Smooth muscle cell (in vitro differentiated cells): ENCODE data around the gene JMJD1C. TPM values are rescaled to one million over a fixed set of nuclear protein-coding genes. Genes with fewer than 3 reads are reported as not detected.

Source experiments
- DNase-seq: peaks from one replicate; lab custom pipeline; 2025; ENCODE audit not compliant: unreplicated experiment; lab: John Stamatoyannopoulos, UW
- H2AFZ ChIP-seq: fragments of 200-600 bp; sonication (generic); 2 replicates; pipeline ENCODE4 v1.6.0; 2016; ENCODE audit warnings: antibody characterized with exemption, low read depth, mild to moderate bottlenecking
- H3F3A ChIP-seq: fragments of 200-600 bp; sonication (generic); 2 replicates; pipeline ENCODE4 v1.6.0; 2017; ENCODE audit warnings: antibody characterized with exemption, low read depth
- H3K27ac ChIP-seq: fragments of 200-600 bp; sonication (generic); 2 replicates; pipeline ENCODE4 v1.5.1; 2016; ENCODE audit warnings: low read depth, mild to moderate bottlenecking
- H3K27me3 ChIP-seq: fragments of 200-600 bp; sonication (generic); 2 replicates; pipeline ENCODE4 v1.6.1; 2016; ENCODE audit warnings: low read depth, mild to moderate bottlenecking
- H3K36me3 ChIP-seq: fragments of 200-600 bp; sonication (generic); 2 replicates; pipeline ENCODE4 v1.5.1; 2016; ENCODE audit warnings: low read depth
- H3K4me1 ChIP-seq: fragments of 200-600 bp; sonication (generic); 2 replicates; pipeline ENCODE4 v1.5.1; 2016; ENCODE audit warnings: low read depth
- H3K4me2 ChIP-seq: fragments of 200-600 bp; sonication (generic); 2 replicates; pipeline ENCODE4 v1.6.0; 2016; ENCODE audit warnings: mild to moderate bottlenecking
- H3K4me3 ChIP-seq: fragments of 200-600 bp; sonication (generic); 2 replicates; pipeline ENCODE4 v1.5.1; 2016; ENCODE audit warnings: mild to moderate bottlenecking
- H3K79me2 ChIP-seq: fragments of 200-600 bp; sonication (generic); 2 replicates; pipeline ENCODE4 v1.6.0; 2016; ENCODE audit warnings: low read depth, mild to moderate bottlenecking
- H3K9ac ChIP-seq: fragments of 200-600 bp; sonication (generic); 2 replicates; pipeline ENCODE4 v1.6.0; 2016; ENCODE audit warnings: low read depth
- H3K9me3 ChIP-seq: fragments of 200-600 bp; sonication (generic); replicated peaks from 2 replicates; pipeline ENCODE4 v1.5.1; 2016; ENCODE audit warnings: low read depth
- H4K20me1 ChIP-seq: fragments of 200-600 bp; sonication (generic); 2 replicates; pipeline ENCODE4 v1.6.0; 2016; ENCODE audit warnings: low read depth
- WGBS: methylation state at CpG from one replicate; pipeline ENCODE4 v1.1.7; 2016; ENCODE audit warnings: low lambda C conversion rate; 5-methylcytosine and 5-hydroxymethylcytosine counted together
- polyA plus RNA-seq: library from polyadenylated mRNA; unstranded; fragments of >200 nt; fragmentation: Nextera tagmentation; extraction: Ambion mirVana; gene quantifications from 2 replicates; pipeline ENCODE4 v1.2.1, GENCODE V29; 2016
- total RNA-seq: library from RNA; depleted of rRNA; stranded (reverse); fragments of >200 nt; gene quantifications from 2 replicates; pipeline ENCODE4 v1.2.3, GENCODE V29; 2014
- TF ChIP-seq, protein P1 (sequence below): fragments of 200-600 bp; sonication (generic); IDR thresholded peaks from 2 replicates; pipeline ENCODE4 v1.5.1; 2017; ENCODE audit warnings: borderline replicate concordance, mild to moderate bottlenecking, antibody characterized with exemption; ENCODE audit not compliant: insufficient read depth, poor library complexity, severe bottlenecking

Gene JMJD1C
- total and polyA plus RNA-seq, 2 experiments from 2014 or later: 28.5 to 132 TPM

DNA sequence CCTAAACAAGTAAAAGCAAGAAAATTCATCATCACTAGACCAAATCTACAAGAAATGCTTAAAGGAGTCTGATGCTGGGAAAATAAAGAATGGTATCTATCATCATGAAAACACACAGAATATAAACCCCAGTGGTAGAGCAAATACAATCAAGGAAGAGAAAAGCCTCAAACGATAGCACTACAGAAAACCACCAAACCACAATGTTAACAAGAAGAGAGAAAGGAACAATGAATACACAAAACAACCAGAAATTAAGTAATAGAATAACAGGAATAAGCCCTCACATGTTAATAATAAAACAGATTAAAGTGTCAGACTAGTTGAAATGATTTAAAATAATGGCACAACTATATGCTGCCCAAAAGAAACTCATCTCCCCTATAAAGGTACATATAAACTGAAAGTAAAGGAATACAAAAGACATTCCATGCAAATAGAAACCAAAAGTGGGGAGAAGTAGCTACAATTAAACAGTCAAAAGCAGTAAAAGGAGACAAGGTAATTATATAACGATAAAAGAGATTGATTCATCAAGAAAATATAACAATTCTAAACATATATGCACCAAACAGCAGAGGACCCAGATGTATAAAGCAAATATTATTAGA lies 77.3 kb downstream of the JMJD1C start:
- no peak overlapping the region for H3K4me2 ChIP-seq
- H3K79me2 ChIP-seq: peaks cover 99% of the 10 kb centered on the region
- WGBS: 69% methylated on average over 2 of the region's 2 CpGs
- no peaks in the 10 kb centered on the region for H3K27me3 ChIP-seq
- H3K36me3 ChIP-seq: no peaks in the 10 kb centered on the region
- H4K20me1 ChIP-seq: peaks cover 68% of the 10 kb centered on the region
- no peak overlapping the region for H3K4me3 ChIP-seq
- no peaks in the 10 kb centered on the region for H3K4me1 ChIP-seq
- no peak overlapping the region for H2AFZ ChIP-seq
- H3K9me3 ChIP-seq: no peaks in the 10 kb centered on the region
- H3F3A ChIP-seq: no peaks in the 10 kb centered on the region
- TF ChIP-seq, protein P1, sequence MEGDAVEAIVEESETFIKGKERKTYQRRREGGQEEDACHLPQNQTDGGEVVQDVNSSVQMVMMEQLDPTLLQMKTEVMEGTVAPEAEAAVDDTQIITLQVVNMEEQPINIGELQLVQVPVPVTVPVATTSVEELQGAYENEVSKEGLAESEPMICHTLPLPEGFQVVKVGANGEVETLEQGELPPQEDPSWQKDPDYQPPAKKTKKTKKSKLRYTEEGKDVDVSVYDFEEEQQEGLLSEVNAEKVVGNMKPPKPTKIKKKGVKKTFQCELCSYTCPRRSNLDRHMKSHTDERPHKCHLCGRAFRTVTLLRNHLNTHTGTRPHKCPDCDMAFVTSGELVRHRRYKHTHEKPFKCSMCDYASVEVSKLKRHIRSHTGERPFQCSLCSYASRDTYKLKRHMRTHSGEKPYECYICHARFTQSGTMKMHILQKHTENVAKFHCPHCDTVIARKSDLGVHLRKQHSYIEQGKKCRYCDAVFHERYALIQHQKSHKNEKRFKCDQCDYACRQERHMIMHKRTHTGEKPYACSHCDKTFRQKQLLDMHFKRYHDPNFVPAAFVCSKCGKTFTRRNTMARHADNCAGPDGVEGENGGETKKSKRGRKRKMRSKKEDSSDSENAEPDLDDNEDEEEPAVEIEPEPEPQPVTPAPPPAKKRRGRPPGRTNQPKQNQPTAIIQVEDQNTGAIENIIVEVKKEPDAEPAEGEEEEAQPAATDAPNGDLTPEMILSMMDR: no peak
- H3K27ac ChIP-seq: no peak overlapping the region
- H3K9ac ChIP-seq: no peak overlapping the region
- DNase-seq: no peak

DNA sequence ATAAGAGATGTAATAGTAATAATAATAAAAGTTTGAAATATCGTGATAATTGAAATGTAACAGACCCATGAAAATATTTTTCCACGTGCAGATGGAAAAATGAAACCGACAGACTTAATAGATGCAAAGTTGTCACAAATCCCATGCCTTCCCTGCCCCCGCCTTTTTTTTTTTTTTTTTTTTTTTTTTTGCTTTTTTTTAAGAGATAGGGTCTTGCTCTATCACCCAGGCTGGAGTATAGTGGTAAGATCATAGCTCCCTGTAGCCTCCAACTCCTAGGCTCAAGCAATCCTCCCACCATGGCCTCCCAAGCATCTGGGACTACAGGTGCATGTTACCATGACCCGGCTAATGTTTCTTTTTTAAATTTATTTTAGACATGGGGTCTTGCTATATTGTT lies 80.5 kb downstream of the JMJD1C start:
- no peaks in the 10 kb centered on the region for H3K27me3 ChIP-seq
- peaks cover 89% of the 10 kb centered on the region for H4K20me1 ChIP-seq
- H3K9me3 ChIP-seq: no peaks in the 10 kb centered on the region
- H3K4me2 ChIP-seq: no peak overlapping the region
- TF ChIP-seq, protein P1: no peak
- H2AFZ ChIP-seq: no peak overlapping the region
- 96% methylated on average over 5 of the region's 5 CpGs for WGBS
- H3F3A ChIP-seq: no peaks in the 10 kb centered on the region
- peaks cover 98% of the 10 kb centered on the region for H3K79me2 ChIP-seq
- no peaks in the 10 kb centered on the region for H3K36me3 ChIP-seq
- DNase-seq: no peak
- H3K27ac ChIP-seq: no peak overlapping the region
- H3K9ac ChIP-seq: no peak overlapping the region
- no peak overlapping the region for H3K4me3 ChIP-seq
- no peaks in the 10 kb centered on the region for H3K4me1 ChIP-seq

DNA sequence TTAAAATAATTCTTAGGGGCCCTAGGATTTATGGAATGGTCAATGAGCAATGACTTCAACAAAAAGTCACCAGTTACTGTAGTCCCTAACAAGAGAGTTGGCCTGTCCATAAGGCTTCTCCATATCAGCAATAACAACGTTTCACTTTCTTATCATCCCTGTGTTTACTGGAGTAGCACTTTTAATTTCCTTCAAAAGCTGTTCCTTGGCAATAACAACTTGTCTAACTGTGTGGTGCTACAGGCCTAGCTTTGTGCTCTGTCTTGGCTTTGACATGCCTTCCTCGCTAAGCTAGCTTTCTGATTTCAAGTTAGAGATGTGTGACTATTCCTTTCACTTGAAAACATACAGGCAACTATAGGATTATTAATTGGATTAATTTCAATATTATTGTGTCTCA lies 81.1 kb downstream of the JMJD1C start:
- no peaks in the 10 kb centered on the region for H3F3A ChIP-seq
- no peaks in the 10 kb centered on the region for H3K36me3 ChIP-seq
- no peaks in the 10 kb centered on the region for H3K9me3 ChIP-seq
- H3K27ac ChIP-seq: no peak overlapping the region
- no peaks in the 10 kb centered on the region for H3K27me3 ChIP-seq
- no peak for DNase-seq
- H3K4me1 ChIP-seq: no peaks in the 10 kb centered on the region
- no peak overlapping the region for H3K4me3 ChIP-seq
- no peak overlapping the region for H2AFZ ChIP-seq
- TF ChIP-seq, protein P1: no peak
- peaks cover 84% of the 10 kb centered on the region for H4K20me1 ChIP-seq
- no peak overlapping the region for H3K9ac ChIP-seq
- H3K79me2 ChIP-seq: peaks cover 96% of the 10 kb centered on the region
- no peak overlapping the region for H3K4me2 ChIP-seq
- WGBS: 55% methylated on average over 2 of the region's 2 CpGs

DNA sequence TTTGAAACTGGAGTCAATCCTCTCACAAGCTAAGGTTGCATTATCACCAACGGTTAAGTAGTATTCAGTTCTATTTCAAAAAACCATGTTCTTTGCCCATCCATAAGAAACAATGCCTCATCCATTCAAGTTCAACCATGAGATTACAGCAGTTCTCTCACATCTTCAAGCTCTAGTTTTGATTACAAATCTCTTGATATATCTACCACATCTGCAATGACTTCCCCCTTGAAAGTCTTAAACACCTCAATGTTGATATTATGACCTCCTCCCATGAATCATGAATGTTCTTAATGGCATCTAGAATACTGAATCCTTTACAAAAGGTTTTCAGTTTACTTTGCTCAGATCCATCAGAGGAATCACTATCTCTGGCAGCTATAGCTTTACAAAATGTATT lies 81.8 kb downstream of the JMJD1C start:
- TF ChIP-seq, protein P1: no peak

More for the DNA sequence above, 81.8 kb downstream of the JMJD1C start:
- Histone ChIP-seq H4K20me1 (peaks cover 77% of the 10 kb centered on the region), H3K4me1 (no peaks in the 10 kb centered on the region), H2AFZ (no peak overlapping the region), H3K79me2 (peaks cover 96% of the 10 kb centered on the region), H3K27ac (no peak overlapping the region), H3K9ac (no peak overlapping the region), H3K9me3 (no peaks in the 10 kb centered on the region), H3K27me3 (no peaks in the 10 kb centered on the region), H3K4me3 (no peak overlapping the region), H3K36me3 (no peaks in the 10 kb centered on the region), H3F3A (no peaks in the 10 kb centered on the region), H3K4me2 (no peak overlapping the region)
- DNase-seq: no peak
- 93% methylated on average over 1 of the region's 1 CpG for WGBS
